Fibroblast of gingiva (primary cell): Measurements from ENCODE around the gene ZMYND8.

Experiments used
- DNase-seq: peaks from one replicate; pipeline ENCODE4 v3.0.0-alpha.2; 2011; ENCODE audit warnings: low read depth

The ZMYND8 gene

DNA sequence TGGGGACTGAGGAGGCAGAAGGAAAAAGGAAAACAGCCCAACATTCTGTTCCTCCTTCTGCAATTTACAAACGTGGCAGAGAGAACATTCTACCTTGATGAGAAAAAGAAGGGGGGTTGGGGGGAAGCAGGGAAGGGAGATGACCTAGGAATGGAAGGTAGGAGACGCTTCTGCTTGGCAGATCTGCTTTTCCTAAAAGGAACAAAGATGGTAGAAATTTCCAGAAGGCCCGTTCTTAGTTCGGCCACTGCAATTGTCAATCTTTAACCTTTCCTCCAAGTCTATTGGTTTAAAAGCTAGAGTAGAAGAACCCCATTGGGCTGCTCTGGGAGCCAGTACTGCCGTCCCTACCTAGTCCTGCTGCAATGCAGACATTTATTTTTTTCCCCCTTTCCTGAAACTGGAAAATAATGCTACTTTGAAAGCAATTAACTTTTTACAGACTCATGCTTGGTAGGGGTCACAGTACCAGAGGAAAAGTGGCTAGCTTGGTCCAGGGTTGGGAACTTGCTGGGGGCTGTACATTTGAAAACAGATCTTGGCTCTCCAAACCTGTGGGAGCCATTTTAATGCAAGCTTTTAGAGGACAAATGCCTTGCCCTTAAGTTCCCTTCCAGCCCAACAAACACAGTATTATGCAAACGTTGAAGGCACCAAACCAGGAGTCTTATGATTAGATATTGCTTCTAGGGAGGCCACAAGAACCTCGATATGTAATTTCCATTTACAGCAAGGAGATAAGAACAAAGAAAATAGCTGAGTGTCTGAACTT is 2.6 kb downstream of the ZMYND8 start:
- DNase-seq, result peak; percentile 44

DNA sequence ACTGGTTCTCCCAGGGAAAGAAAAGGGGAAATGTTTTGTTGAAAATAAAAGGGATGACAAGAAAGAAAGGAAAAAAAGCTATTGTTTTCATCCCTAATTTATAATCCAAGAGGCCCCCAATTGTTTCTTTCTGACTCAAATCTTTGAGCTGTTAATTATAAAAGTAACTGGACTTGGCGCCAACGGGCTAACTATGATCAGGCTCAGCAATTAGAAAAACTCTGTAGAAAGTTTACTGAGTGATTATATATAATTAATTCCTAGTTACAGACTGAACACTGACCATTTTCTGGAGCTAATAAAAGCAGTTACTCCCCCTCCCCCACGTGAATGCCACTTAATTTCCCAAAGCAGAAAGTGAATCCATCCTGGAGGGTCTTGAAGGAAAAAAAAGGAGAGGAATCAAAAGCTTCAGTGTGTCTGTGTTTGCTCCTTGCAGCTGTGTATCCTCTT is 3.2 kb downstream of the ZMYND8 start:
- no peak for DNase-seq

DNA sequence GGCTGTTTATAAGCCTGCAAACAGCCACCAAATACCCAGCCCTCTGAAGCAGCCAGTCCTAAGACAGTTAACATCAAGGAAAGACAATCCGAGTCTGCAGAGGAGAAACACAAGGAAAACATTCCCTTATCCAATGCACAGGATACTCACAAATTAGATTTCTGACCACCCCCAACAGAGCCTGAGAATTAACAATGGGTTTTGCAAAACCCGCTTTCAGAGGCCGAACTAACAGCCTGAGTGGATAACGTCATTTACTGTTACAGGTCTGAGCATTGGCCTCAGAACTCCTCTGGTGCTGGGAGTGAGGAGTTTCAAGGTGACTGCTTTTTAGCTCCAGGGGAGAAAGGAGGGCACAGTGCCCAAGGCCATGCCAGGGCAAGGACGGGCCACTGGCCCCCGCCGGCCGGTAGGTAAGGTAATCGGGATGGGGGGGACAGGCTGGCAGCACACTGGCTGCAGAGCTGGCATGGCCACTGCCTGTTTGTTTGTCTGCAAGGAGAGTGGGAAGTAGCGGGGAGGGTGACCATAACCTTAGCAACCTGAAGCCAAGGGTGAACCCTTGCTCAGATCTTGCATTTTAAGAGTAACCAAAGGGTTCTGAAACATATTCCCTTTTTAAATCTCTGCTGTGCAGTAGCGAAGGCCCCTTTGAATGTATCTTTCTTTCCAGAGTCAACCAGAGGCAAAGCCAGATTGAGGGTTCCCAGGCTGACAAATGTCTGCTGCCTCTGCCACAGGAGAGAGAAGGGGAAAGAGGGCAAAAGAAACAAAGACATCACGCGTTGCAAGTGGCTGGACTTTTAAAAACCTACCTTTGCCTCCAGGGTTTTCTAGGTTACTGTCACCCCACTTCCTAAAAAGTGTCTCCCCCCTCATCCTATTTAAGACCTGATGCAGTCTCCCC is 3.9 kb downstream of the ZMYND8 start:
- no peak for DNase-seq

- DNase-seq, result no peak
These were observed 4.7 kb downstream of the ZMYND8 start for GRCh38 chr20:47351643-47352331.

- DNase-seq, result no peak
These were observed 5.6 kb downstream of the ZMYND8 start for GRCh38 chr20:47350691-47351545.

DNA sequence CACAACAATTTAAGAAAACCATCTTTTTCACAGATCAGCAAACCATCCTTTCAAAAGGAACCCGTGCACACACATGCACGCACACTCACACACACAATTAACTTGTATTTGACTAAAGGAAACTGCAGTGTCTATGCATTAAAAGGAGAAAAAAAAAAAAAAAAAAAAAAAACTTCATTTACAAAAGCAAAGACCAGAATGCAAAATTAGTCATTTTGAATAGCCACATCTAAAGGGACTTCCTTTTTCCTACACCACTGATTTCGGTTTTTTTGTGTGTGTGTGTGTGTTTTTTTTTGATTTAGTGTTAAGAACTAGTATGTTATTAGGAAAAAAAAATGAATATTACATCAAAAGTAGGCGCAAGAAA is 6.3 kb downstream of the ZMYND8 start:
- DNase-seq, result no peak

- peak; percentile 49 for DNase-seq
These were observed 6.9 kb downstream of the ZMYND8 start for GRCh38 chr20:47349365-47350180.

GRCh38 chr20:47348539-47349142 is 7.9 kb downstream of the ZMYND8 start:
- no peak for DNase-seq

- DNase-seq, result no peak
These were observed 8.7 kb downstream of the ZMYND8 start for GRCh38 chr20:47347661-47348435.

DNA sequence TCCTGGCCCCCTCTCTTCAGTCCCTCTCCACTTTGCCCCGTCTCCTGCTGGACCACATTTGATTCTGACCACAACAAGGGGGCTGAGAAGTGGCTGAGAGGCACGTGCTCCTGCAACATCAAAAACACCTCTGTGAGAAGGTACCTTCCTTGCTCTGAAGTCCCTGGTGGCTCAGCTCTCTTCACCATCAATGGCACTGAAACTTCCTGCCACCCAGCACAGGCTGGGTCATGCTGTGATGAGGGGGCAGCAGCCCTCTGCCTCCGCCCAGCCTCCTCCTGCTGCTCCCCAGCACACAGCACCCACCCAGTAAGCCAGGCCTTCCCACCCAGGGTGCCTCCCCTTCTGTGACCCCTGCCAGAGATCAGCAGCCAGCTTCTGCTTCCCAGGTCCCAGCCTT is 10.3 kb downstream of the ZMYND8 start:
- DNase-seq, result no peak

- DNase-seq, result no peak
These were observed 11.3 kb downstream of the ZMYND8 start for GRCh38 chr20:47345214-47345613.

- DNase-seq, result peak; percentile 94
These were observed 13.5 kb downstream of the ZMYND8 start for GRCh38 chr20:47343007-47343472.

GRCh38 chr20:47338131-47338628 is 18.3 kb downstream of the ZMYND8 start:
- DNase-seq, result no peak

- no peak for DNase-seq
These were observed 19.1 kb downstream of the ZMYND8 start for GRCh38 chr20:47337413-47337812.

DNA sequence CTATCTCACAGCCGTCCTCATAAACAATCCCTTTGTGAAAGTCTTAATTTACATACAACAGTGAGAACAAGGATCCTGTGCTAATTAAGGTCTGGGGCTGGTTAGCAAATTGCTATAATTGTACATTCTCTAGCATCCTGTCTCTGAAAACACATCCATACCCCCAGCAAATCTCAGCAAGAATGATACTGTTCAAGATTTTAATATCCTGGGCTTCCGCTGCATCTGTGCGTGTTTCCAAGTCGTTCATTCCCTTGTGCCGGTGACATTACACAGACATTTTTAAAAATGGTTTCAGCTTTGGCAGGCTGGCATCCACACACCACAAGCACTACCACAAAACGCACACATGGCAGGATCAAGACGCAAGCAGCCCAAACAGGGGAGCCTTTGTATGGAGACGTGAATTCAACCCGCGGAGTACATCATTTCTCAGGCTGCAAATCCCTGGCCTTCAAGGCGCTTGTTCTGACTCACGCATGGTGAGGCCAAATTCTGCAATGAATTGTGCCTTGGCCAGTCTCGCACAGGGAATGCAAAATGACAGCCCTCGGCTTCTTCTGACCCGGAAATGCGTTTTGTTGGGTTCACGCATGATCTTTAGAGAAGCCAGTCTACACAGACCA is 20.3 kb downstream of the ZMYND8 start:
- peak; percentile 86 for DNase-seq

DNA sequence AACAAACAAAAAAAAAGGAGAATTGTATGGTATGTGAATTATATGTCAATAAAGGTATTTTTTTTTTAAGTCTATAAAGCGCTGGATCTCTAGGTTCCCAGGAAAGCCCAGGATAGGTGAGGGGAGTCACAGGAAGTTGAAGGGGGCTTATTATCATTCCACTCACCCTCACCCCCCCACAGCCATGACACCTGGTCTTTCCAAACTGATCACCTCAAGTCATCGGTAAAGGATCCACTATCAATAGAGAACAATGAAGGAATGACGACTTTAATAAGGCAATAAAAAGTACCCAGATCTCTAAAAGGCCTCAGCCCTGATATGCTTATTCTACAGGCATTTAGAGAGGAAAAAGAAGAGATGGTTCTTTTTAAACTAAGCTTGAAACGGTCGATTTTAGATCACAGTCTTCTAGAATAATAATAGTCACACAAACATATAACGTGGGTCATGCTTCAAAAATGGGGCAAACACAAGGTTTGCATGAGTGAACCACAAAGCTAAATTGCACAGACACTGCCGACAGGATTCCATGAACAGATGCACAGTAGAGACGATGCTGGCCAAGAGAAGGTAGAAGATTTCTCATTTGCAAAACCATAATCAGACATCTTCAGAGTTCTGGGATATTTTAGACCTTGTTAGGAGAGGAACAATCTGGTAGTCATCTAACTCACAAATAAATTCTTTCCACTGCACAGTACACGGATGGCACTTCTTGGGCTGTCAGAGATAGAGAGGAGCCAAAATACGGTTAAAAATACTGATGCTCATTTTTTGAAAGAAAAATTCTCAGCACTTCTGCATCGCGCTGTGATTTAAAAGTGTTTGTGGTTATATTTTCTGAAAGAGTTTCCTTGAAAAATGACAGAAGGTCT is 21.0 kb downstream of the ZMYND8 start:
- DNase-seq, result no peak

DNA sequence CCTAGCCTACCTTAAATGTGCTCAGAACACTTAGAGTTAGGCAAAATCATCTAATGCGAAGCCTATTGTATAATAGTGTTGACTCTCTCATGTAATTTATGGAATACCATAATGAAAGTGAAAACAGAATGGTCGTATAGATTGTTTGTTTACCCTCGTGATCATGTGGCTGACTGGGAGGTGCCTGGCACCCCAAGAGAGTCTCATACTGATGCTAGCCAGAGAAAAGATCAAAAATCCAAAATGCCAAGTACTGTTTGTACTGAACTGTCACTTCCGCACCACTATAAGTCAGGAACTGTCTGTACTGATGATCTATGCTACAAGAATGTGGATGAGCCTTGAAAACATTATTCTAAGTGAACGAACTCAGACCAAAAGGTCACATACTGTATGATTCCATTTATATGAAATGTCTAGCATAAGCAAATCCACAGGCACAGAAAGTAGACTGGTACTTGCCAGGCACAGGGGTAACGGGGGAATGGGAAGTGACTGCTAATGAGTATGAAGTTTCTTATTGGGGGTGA is 22.4 kb downstream of the ZMYND8 start:
- peak; percentile 98 for DNase-seq
